Measurements from ENCODE around the gene ATOH8. TPM values are rescaled to one million over a fixed set of nuclear protein-coding genes. Genes with fewer than 3 reads are reported as not detected.
A peak's percentile ranks its signal among the peaks of the same experiment; 100 is the strongest.

The ATOH8 gene
- total RNA-seq, 1 donor from 2014 or later: 2.2 TPM

DNA sequence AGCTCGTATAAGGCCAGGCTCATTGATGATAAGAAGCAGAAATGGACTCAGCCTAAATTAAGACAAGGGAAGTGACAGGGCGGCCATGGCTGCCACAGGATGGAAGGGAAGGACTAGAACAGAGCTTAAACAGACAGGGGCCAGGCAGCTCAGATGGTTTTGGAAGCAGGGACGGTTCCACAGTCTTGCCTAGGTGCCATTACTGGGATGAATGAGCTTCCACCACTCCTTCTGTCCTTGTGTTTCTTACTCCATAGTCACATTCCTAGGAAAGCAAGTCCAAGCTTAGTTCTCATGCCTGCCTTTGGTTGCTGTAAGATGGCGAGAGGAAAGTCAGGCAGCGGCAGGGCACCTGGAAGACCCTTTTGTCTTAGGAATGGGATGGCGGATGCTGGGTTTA lies 47.7 kb upstream of the ATOH8 start:
- Mint-ChIP-seq H3K36me3 (ENCODE audit: low read depth) (no peaks in the 10 kb centered on the region), H3K4me3 (ENCODE audit: unreplicated experiment) (no peak overlapping the region), H3K9me3 (ENCODE audit: low read depth) (no peaks in the 10 kb centered on the region), H3K4me1 (ENCODE audit: low read depth) (peaks cover 30% of the 10 kb centered on the region), H3K27ac (ENCODE audit: unreplicated experiment) (peak overlapping the region; percentile 32), H3K27me3 (ENCODE audit: low read depth) (peaks cover 10% of the 10 kb centered on the region)
- no peak for TF ChIP-seq CTCF (IDR thresholded peaks at IDR 0.05)
- no peak for DNase-seq (ENCODE audit: low spot score)

GRCh38 chr2:85706599-85707296 lies 47.0 kb upstream of the ATOH8 start:
- Mint-ChIP-seq H3K9me3 (ENCODE audit: low read depth) (no peaks in the 10 kb centered on the region), H3K27me3 (ENCODE audit: low read depth) (peaks cover 12% of the 10 kb centered on the region), H3K27ac (ENCODE audit: unreplicated experiment) (no peak overlapping the region), H3K36me3 (ENCODE audit: low read depth) (no peaks in the 10 kb centered on the region), H3K4me3 (ENCODE audit: unreplicated experiment) (no peak overlapping the region), H3K4me1 (ENCODE audit: low read depth) (peaks cover 27% of the 10 kb centered on the region)
- no peak for DNase-seq (ENCODE audit: low spot score)
- no peak for TF ChIP-seq CTCF (IDR thresholded peaks at IDR 0.05)

DNA sequence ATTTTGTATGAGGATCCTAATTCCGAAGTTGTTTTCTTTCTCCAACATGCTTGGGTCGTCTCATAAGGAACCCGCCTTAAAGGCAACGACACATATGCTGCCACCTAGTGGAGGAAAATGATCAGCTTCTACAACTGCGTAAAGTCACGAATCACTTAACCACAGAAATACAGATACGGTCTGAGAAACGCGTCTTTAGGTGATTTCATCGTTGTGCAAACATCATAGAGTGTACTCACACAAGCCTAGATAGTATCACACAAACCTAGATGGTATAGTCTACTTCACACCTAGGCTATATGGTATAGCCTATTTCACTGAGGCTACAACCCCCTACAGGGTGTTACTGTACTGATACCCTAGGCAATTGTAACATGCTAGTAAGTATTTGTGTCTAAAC lies 46.5 kb upstream of the ATOH8 start:
- Mint-ChIP-seq H3K27ac (ENCODE audit: unreplicated experiment) (no peak overlapping the region), H3K27me3 (ENCODE audit: low read depth) (peaks cover 12% of the 10 kb centered on the region), H3K4me3 (ENCODE audit: unreplicated experiment) (no peak overlapping the region), H3K9me3 (ENCODE audit: low read depth) (no peaks in the 10 kb centered on the region), H3K4me1 (ENCODE audit: low read depth) (peaks cover 22% of the 10 kb centered on the region), H3K36me3 (ENCODE audit: low read depth) (no peaks in the 10 kb centered on the region)
- TF ChIP-seq CTCF (IDR thresholded peaks at IDR 0.05): peak; percentile 94
- DNase-seq (ENCODE audit: low spot score): no peak

GRCh38 chr2:85708641-85709040 lies 45.1 kb upstream of the ATOH8 start:
- H3K27ac Mint-ChIP-seq (ENCODE audit: unreplicated experiment): no peak overlapping the region
- DNase-seq (ENCODE audit: low spot score): no peak
- H3K36me3 Mint-ChIP-seq (ENCODE audit: low read depth): no peaks in the 10 kb centered on the region
- H3K4me3 Mint-ChIP-seq (ENCODE audit: unreplicated experiment): no peak overlapping the region
- H3K27me3 Mint-ChIP-seq (ENCODE audit: low read depth): peaks cover 12% of the 10 kb centered on the region
- peaks cover 25% of the 10 kb centered on the region for H3K4me1 Mint-ChIP-seq (ENCODE audit: low read depth)
- no peak for TF ChIP-seq CTCF (IDR thresholded peaks at IDR 0.05)
- no peaks in the 10 kb centered on the region for H3K9me3 Mint-ChIP-seq (ENCODE audit: low read depth)

- H3K27ac Mint-ChIP-seq (ENCODE audit: unreplicated experiment): no peak overlapping the region
- H3K27me3 Mint-ChIP-seq (ENCODE audit: low read depth): peaks cover 12% of the 10 kb centered on the region
Measured at GRCh38 chr2:85709401-85709811, 44.4 kb upstream of the ATOH8 start.

More at GRCh38 chr2:85709401-85709811, 44.4 kb upstream of the ATOH8 start:
- no peak for DNase-seq (ENCODE audit: low spot score)
- H3K4me3 Mint-ChIP-seq (ENCODE audit: unreplicated experiment): no peak overlapping the region
- TF ChIP-seq CTCF (IDR thresholded peaks at IDR 0.05): no peak
- H3K4me1 Mint-ChIP-seq (ENCODE audit: low read depth): peaks cover 26% of the 10 kb centered on the region
- no peaks in the 10 kb centered on the region for H3K36me3 Mint-ChIP-seq (ENCODE audit: low read depth)
- H3K9me3 Mint-ChIP-seq (ENCODE audit: low read depth): no peaks in the 10 kb centered on the region

All from chondrocyte (in vitro differentiated cells).